WTC11 (cell line): ENCODE data around the gene LRRC72. TPM values are rescaled to one million over a fixed set of nuclear protein-coding genes. Genes with fewer than 3 reads are reported as not detected.

Experiments used
- ATAC-seq: fragments of 200-7000 bp; cut with Tn5 transposase; 2 replicates; pipeline ENCODE4 v1.10.0; 2021; ENCODE audit warnings: mild to moderate bottlenecking, moderate library complexity
- CTCF ChIA-PET: fragments of 300-600 bp; sonication (Branson Sonifier 250); formaldehyde crosslinking; loops from one replicate; lab custom pipeline; 2021; ENCODE audit warnings: antibody characterized with exemption; lab: Charles Lee
- POLR2A ChIA-PET: fragments of 350-600 bp; sonication (Branson Sonifier 250); formaldehyde crosslinking; loops from one replicate; lab custom pipeline; 2021; ENCODE audit warnings: antibody characterized with exemption; lab: Charles Lee
- DNase-seq: peaks from one replicate; pipeline ENCODE4 v3.0.0; 2021; ENCODE audit warnings: low spot score
- H3K27ac Mint-ChIP-seq: 2 replicates; pipeline ENCODE4 v1.8.0; 2021; ENCODE audit warnings: mixed read lengths
- H3K27me3 Mint-ChIP-seq: 2 replicates; pipeline ENCODE4 v1.8.0; 2021; ENCODE audit warnings: low read depth, mild to moderate bottlenecking, moderate library complexity, mixed read lengths
- H3K36me3 Mint-ChIP-seq: 2 replicates; pipeline ENCODE4 v1.8.0; 2021; ENCODE audit warnings: mixed read lengths
- H3K4me1 Mint-ChIP-seq: 2 replicates; pipeline ENCODE4 v1.8.0; 2022; ENCODE audit warnings: mixed read lengths
- H3K4me3 Mint-ChIP-seq: 2 replicates; pipeline ENCODE4 v1.8.0; 2021; ENCODE audit warnings: mild to moderate bottlenecking, moderate library complexity, mixed read lengths
- H3K9me3 Mint-ChIP-seq: 2 replicates; pipeline ENCODE4 v1.8.0; 2021; ENCODE audit warnings: mixed read lengths
- GABPB1 ChIP-seq: sonication (generic); formaldehyde crosslinking; IDR thresholded peaks from 2 replicates; pipeline ENCODE4 v1.8.1; 2023; ENCODE audit warnings: mild to moderate bottlenecking, missing genetic modification reagents
- HMGA2 ChIP-seq: fragments of 250-450 bp; sonication (Bioruptor Pico); IDR thresholded peaks from 2 replicates; pipeline ENCODE4 v1.4.0; 2021; ENCODE audit warnings: mild to moderate bottlenecking, moderate library complexity
- MYBL2 ChIP-seq: sonication (generic); formaldehyde crosslinking; IDR thresholded peaks from 2 replicates; pipeline ENCODE4 v1.8.1; 2023; ENCODE audit warnings: mild to moderate bottlenecking, moderate library complexity, missing genetic modification reagents
- NFE2L1 ChIP-seq: sonication (generic); formaldehyde crosslinking; IDR thresholded peaks from 2 replicates; pipeline ENCODE4 v1.8.1; 2023; ENCODE audit warnings: missing genetic modification reagents
- NR2C2 ChIP-seq: sonication (generic); formaldehyde crosslinking; IDR thresholded peaks from 2 replicates; pipeline ENCODE4 v1.8.0; 2022; ENCODE audit warnings: mild to moderate bottlenecking, missing genetic modification reagents
- RELA ChIP-seq: sonication (generic); formaldehyde crosslinking; IDR thresholded peaks from 2 replicates; pipeline ENCODE4 v1.8.1; 2022; ENCODE audit warnings: missing genetic modification reagents, mild to moderate bottlenecking, borderline replicate concordance
- TEAD1 ChIP-seq: sonication (generic); formaldehyde crosslinking; IDR thresholded peaks from 2 replicates; pipeline ENCODE4 v1.8.0; 2022; ENCODE audit warnings: mild to moderate bottlenecking, missing genetic modification reagents
- TP53 ChIP-seq: sonication (generic); formaldehyde crosslinking; IDR thresholded peaks from 2 replicates; pipeline ENCODE4 v1.8.1; 2023; ENCODE audit warnings: mild to moderate bottlenecking, missing genetic modification reagents
- ZNF423 ChIP-seq: fragments of 250-450 bp; sonication (Bioruptor Pico); IDR thresholded peaks from 2 replicates; pipeline ENCODE4 v2.1.2; 2022; ENCODE audit warnings: mild to moderate bottlenecking, moderate library complexity
- total RNA-seq: library from RNA; stranded (reverse); gene quantifications from 3 replicates; pipeline ENCODE4 v1.2.3, GENCODE V29; 2021
- TF ChIP-seq, protein P1 (sequence below): sonication (generic); formaldehyde crosslinking; IDR thresholded peaks from 2 replicates; pipeline ENCODE4 v1.8.0; 2023; ENCODE audit warnings: missing genetic modification reagents, mild to moderate bottlenecking, borderline replicate concordance
- TF ChIP-seq, protein P2 (sequence below): fragments of 200-600 bp; IDR thresholded peaks from 2 replicates; pipeline ENCODE4 v1.8.0; 2022; ENCODE audit warnings: antibody characterized with exemption
- TF ChIP-seq, protein P3 (sequence below): sonication (generic); formaldehyde crosslinking; conservative IDR thresholded peaks from 2 replicates; pipeline ENCODE4 v1.8.1; 2022; ENCODE audit warnings: mild to moderate bottlenecking, missing genetic modification reagents
- TF ChIP-seq, protein P4 (sequence below): sonication (generic); formaldehyde crosslinking; IDR thresholded peaks from 2 replicates; pipeline ENCODE4 v1.8.1; 2022; ENCODE audit warnings: mild to moderate bottlenecking, moderate library complexity, missing genetic modification reagents
- TF ChIP-seq, protein P5 (sequence below): sonication (generic); formaldehyde crosslinking; IDR thresholded peaks from 2 replicates; pipeline ENCODE4 v1.8.0; 2022; ENCODE audit warnings: mild to moderate bottlenecking, missing genetic modification reagents
- TF ChIP-seq, protein P6 (sequence below): sonication (generic); formaldehyde crosslinking; IDR thresholded peaks from 2 replicates; pipeline ENCODE4 v1.8.0; 2022; ENCODE audit warnings: mild to moderate bottlenecking, missing genetic modification reagents
- TF ChIP-seq, protein P7 (sequence below): fragments of 250-450 bp; sonication (Bioruptor Pico); conservative IDR thresholded peaks from 2 replicates; pipeline ENCODE4 v1.9.0; 2021; ENCODE audit warnings: mild to moderate bottlenecking
- TF ChIP-seq, protein P8 (sequence below): sonication (generic); formaldehyde crosslinking; IDR thresholded peaks from 2 replicates; pipeline ENCODE4 v1.8.0; 2022; ENCODE audit warnings: mild to moderate bottlenecking, missing genetic modification reagents

The LRRC72 gene
- total RNA-seq, 1 experiment from 2014 or later = not detected

DNA sequence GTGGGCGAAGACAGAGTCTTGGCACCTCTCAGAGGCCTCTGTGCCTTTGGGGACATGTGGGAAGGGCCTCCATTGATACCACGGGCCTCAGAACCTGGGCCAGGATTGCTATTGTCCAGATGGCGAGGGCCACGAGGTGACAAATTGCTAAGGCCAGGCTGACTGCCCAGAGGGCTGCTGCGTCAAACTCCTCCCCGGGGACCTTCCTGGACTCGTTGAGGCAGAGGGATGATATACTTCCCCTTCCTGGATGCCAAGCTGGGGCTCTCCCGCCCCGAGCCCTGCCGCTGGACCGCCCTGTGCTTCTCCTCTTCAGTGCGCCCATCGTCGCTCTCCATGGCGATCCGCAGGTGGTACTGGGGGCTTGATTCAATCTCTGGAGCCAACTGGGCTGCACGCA is 58.9 kb downstream of the LRRC72 start:
- Mint-ChIP-seq H3K4me3 (no peak overlapping the region), H3K27ac (no peak overlapping the region)
- CTCF ChIA-PET = no interaction called here
- TF ChIP-seq HMGA2 = no peak
- TF ChIP-seq, protein P1, sequence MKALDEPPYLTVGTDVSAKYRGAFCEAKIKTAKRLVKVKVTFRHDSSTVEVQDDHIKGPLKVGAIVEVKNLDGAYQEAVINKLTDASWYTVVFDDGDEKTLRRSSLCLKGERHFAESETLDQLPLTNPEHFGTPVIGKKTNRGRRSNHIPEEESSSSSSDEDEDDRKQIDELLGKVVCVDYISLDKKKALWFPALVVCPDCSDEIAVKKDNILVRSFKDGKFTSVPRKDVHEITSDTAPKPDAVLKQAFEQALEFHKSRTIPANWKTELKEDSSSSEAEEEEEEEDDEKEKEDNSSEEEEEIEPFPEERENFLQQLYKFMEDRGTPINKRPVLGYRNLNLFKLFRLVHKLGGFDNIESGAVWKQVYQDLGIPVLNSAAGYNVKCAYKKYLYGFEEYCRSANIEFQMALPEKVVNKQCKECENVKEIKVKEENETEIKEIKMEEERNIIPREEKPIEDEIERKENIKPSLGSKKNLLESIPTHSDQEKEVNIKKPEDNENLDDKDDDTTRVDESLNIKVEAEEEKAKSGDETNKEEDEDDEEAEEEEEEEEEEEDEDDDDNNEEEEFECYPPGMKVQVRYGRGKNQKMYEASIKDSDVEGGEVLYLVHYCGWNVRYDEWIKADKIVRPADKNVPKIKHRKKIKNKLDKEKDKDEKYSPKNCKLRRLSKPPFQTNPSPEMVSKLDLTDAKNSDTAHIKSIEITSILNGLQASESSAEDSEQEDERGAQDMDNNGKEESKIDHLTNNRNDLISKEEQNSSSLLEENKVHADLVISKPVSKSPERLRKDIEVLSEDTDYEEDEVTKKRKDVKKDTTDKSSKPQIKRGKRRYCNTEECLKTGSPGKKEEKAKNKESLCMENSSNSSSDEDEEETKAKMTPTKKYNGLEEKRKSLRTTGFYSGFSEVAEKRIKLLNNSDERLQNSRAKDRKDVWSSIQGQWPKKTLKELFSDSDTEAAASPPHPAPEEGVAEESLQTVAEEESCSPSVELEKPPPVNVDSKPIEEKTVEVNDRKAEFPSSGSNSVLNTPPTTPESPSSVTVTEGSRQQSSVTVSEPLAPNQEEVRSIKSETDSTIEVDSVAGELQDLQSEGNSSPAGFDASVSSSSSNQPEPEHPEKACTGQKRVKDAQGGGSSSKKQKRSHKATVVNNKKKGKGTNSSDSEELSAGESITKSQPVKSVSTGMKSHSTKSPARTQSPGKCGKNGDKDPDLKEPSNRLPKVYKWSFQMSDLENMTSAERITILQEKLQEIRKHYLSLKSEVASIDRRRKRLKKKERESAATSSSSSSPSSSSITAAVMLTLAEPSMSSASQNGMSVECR (CRISPR knock-in tag) = no peak
- TF ChIP-seq, protein P2, sequence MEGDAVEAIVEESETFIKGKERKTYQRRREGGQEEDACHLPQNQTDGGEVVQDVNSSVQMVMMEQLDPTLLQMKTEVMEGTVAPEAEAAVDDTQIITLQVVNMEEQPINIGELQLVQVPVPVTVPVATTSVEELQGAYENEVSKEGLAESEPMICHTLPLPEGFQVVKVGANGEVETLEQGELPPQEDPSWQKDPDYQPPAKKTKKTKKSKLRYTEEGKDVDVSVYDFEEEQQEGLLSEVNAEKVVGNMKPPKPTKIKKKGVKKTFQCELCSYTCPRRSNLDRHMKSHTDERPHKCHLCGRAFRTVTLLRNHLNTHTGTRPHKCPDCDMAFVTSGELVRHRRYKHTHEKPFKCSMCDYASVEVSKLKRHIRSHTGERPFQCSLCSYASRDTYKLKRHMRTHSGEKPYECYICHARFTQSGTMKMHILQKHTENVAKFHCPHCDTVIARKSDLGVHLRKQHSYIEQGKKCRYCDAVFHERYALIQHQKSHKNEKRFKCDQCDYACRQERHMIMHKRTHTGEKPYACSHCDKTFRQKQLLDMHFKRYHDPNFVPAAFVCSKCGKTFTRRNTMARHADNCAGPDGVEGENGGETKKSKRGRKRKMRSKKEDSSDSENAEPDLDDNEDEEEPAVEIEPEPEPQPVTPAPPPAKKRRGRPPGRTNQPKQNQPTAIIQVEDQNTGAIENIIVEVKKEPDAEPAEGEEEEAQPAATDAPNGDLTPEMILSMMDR = no peak
- TF ChIP-seq NR2C2 (CRISPR knock-in tag) = no peak
- no peak for TF ChIP-seq ZNF423
- TF ChIP-seq, protein P3, sequence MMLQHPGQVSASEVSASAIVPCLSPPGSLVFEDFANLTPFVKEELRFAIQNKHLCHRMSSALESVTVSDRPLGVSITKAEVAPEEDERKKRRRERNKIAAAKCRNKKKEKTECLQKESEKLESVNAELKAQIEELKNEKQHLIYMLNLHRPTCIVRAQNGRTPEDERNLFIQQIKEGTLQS (CRISPR knock-in tag) = no peak
- TF ChIP-seq, protein P4, sequence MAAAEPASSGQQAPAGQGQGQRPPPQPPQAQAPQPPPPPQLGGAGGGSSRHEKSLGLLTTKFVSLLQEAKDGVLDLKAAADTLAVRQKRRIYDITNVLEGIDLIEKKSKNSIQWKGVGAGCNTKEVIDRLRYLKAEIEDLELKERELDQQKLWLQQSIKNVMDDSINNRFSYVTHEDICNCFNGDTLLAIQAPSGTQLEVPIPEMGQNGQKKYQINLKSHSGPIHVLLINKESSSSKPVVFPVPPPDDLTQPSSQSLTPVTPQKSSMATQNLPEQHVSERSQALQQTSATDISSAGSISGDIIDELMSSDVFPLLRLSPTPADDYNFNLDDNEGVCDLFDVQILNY (CRISPR knock-in tag) = no peak
- TF ChIP-seq, all 79 proteins: peak for 0
- Mint-ChIP-seq H3K27me3 (no peaks in the 10 kb centered on the region), H3K9me3 (peaks cover 5% of the 10 kb centered on the region), H3K4me1 (peaks cover 7% of the 10 kb centered on the region; the same call in 1 of the 2 replicates), H3K36me3 (no peaks in the 10 kb centered on the region)
- ATAC-seq = no peak
- no peak for DNase-seq
- POLR2A ChIA-PET = no interaction called here

DNA sequence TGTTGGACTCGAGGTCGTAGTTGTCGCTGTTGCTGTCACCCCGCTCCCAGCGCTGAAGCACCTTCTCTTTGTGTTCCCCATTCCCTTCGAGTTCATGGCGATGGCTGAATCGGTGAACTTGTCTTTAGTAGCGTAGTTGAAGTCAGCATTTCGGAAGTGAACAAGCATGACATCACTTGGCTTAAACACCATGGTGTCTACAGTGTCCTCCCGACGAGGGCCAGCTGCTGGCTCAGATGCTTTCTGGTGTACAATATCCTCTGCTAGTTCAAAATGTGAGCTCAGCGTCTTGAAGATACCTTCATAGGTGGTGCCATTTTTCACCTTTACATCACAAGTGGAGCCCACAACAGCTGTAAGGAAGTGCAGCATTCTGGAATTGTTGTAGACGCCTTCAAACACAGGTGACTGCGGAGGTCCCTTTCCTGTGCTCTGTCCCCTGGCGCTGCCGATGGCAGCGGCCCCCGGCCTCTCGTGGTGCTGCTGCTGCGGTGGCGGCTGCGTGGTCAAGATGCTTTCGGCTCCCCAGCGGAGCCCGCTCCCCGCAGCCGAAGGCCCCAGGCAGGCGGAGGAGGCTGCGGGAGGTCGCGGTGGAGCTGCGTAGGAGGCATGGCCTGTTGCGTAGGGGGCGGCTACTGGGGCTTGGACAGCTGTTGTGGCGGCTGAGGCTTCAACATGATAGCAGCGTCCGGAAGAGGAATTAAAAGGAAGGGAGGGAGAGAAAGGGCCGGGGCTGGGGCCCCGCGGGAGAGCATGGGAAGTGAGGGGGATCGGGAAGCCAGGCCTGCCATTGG is 59.7 kb downstream of the LRRC72 start:
- TF ChIP-seq TEAD1 (CRISPR knock-in tag) (no peak), GABPB1 (CRISPR knock-in tag) (no peak), NR2C2 (CRISPR knock-in tag) (no peak), MYBL2 (CRISPR knock-in tag) (no peak), NFE2L1 (CRISPR knock-in tag) (no peak), TP53 (CRISPR knock-in tag) (no peak), RELA (CRISPR knock-in tag) (no peak)
- TF ChIP-seq, protein P5, sequence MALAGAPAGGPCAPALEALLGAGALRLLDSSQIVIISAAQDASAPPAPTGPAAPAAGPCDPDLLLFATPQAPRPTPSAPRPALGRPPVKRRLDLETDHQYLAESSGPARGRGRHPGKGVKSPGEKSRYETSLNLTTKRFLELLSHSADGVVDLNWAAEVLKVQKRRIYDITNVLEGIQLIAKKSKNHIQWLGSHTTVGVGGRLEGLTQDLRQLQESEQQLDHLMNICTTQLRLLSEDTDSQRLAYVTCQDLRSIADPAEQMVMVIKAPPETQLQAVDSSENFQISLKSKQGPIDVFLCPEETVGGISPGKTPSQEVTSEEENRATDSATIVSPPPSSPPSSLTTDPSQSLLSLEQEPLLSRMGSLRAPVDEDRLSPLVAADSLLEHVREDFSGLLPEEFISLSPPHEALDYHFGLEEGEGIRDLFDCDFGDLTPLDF (CRISPR knock-in tag) = no peak
- TF ChIP-seq, protein P6, sequence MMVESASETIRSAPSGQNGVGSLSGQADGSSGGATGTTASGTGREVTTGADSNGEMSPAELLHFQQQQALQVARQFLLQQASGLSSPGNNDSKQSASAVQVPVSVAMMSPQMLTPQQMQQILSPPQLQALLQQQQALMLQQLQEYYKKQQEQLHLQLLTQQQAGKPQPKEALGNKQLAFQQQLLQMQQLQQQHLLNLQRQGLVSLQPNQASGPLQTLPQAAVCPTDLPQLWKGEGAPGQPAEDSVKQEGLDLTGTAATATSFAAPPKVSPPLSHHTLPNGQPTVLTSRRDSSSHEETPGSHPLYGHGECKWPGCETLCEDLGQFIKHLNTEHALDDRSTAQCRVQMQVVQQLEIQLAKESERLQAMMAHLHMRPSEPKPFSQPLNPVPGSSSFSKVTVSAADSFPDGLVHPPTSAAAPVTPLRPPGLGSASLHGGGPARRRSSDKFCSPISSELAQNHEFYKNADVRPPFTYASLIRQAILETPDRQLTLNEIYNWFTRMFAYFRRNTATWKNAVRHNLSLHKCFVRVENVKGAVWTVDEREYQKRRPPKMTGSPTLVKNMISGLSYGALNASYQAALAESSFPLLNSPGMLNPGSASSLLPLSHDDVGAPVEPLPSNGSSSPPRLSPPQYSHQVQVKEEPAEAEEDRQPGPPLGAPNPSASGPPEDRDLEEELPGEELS (CRISPR knock-in tag) = no peak
- TF ChIP-seq, protein P7, sequence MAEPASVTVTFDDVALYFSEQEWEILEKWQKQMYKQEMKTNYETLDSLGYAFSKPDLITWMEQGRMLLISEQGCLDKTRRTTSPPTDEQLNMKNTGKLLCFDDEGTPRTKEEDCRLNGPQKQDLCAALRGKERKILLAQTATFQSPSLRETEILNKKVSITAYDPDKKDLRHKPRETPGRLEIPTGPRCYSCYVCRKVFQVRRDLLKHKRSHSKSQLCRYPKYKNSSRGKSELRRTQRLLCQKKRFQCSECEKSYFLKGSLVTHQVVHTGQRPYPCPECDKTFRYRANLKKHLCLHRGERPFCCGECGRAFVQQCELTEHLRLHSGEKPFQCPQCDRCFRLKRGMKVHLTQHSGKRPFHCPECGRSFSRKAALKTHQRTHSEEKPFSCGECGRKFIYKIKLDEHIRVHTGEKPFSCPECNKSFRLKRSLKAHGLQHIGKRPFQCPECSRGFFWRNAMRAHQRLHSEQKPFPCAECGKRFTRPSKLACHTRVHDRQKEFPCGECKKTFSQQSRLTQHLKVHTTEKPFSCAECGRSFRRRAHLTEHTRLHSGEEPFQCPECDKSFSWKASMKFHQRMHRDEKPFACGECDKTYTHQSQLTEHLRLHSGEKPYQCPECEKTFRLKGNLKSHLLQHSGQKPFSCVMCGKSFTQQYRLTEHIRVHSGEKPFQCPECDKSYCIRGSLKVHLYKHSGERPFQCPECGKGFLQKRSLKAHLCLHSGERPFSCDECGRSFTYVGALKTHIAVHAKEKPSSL (CRISPR knock-in tag) = no peak
- TF ChIP-seq, protein P8, sequence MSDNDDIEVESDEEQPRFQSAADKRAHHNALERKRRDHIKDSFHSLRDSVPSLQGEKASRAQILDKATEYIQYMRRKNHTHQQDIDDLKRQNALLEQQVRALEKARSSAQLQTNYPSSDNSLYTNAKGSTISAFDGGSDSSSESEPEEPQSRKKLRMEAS (CRISPR knock-in tag) = no peak
- POLR2A ChIA-PET = no interaction called here
- Mint-ChIP-seq H3K4me3 (no peak overlapping the region), H3K27me3 (no peaks in the 10 kb centered on the region), H3K36me3 (no peaks in the 10 kb centered on the region), H3K4me1 (peaks cover 7% of the 10 kb centered on the region; the same call in 1 of the 2 replicates), H3K27ac (no peak overlapping the region), H3K9me3 (peaks cover 5% of the 10 kb centered on the region)
- no peak for ATAC-seq
- CTCF ChIA-PET = no interaction called here
- no peak for DNase-seq
